HG02571 (cell line): ENCODE measurements around the gene NCLN.
A peak's percentile ranks its signal among the peaks of the same experiment; 100 is the strongest.
"Not testable (repeated sequence)": the region's sequence is repeated elsewhere in the genome, so short reads cannot be mapped to it uniquely, and the experiment has no call there.

ENCODE experiments used
- ATAC-seq: cut with Tn5 transposase; IDR thresholded peaks from one replicate; pipeline ENCODE4 v1.9.1; 2021; ENCODE audit warnings: mild to moderate bottlenecking, moderate library complexity; ENCODE audit not compliant: unreplicated experiment

The NCLN gene

DNA sequence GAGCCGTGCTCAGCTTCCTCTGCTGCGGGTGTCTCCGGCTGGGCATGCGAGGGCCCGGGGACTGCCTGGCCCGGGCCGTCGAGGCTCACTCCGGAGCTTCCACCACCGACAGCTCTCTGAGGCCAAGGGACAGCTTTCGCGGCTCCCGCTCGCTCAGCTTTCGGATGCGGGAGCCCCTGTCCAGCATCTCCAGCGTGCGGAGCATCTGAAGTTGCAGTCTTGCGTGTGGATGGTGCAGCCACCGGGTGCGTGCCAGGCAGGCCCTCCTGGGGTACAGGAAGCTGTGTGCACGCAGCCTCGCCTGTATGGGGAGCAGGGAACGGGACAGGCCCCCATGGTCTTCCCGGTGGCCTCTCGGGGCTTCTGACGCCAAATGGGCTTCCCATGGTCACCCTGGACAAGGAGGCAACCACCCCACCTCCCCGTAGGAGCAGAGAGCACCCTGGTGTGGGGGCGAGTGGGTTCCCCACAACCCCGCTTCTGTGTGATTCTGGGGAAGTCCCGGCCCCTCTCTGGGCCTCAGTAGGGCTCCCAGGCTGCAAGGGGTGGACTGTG, 5.9 kb upstream of the NCLN start:
- no peak for ATAC-seq

DNA sequence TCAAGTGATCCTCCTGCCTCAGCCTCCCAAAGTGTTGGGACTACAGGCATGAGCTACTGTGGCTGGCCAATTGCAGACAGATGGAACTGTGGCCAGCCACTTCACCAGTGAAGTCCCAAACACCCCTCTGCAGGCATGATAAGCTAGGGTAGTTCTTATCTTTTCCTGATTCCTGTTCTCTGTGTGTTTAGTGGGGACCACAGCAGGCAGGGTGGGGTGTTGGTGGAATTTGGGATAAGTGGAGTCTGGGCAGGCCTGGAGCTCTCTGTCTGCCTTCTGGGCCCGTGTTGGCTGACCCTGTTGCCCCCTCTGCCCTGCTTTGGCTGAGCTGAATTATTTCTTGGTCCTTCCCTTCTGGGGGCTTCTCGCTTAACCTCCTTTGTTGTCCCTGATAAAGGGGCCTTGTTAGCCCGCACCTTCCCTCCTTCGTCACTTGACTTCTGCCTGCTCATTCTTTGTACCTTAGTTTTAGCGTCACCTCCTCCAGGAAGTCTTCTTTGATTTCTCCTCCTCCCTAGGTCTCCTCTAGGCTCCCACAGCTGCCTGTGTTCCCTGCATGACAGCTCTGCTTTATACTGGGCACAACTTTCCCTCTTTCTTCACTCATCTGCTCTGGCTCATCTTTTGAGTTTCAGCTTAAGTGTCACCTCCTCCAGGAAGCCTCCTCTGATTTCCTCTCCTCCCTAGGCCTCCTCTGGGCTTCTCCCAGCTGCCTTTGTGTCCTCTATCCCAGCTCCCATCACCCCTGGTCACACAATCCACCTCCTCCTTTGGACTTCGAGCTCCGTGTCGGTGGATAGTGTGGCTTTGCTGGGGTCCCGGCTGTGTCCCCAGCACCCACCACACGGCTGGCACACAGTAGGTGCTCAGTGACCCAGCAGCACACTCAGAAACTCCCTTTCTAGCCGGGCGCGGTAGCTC, 1.7 kb upstream of the NCLN start:
- no peak for ATAC-seq

- peak; percentile 9 for ATAC-seq
Observed at GRCh38 chr19:3184847-3185460, 776 bp upstream of the NCLN start.

DNA sequence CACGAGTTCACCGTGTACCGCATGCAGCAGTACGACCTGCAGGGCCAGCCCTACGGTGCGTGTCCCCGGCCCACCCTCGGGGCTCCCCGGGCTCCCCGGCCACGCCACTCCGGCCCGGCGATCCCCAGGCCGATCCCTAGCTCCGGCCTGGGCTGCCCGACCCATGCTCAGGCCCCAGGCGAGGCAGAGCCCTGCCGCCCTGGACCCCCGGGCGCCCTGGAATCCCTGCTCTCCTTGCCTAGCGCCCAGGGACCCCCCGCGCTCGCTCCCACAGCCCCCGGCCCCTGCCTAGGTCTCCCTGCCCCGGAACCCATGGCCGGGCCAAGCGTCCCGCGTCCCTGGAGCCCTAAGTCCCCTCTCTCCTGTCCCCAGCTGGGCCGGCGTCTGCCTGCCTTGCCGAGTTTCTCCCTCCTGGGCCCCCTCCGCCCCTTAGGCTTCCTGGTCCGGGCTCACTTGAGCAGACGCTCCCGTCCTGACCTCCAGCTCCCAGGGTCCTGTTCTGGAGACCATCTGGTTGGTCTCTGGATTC, 494 bp downstream of the NCLN start:
- peak; percentile 15 for ATAC-seq

GRCh38 chr19:3186891-3187661, 1.3 kb downstream of the NCLN start:
- ATAC-seq, result no peak

- ATAC-seq, result no peak
Observed at GRCh38 chr19:3187662-3188511, 2.2 kb downstream of the NCLN start.

GRCh38 chr19:3188627-3189596, 3.2 kb downstream of the NCLN start:
- no peak for ATAC-seq

DNA sequence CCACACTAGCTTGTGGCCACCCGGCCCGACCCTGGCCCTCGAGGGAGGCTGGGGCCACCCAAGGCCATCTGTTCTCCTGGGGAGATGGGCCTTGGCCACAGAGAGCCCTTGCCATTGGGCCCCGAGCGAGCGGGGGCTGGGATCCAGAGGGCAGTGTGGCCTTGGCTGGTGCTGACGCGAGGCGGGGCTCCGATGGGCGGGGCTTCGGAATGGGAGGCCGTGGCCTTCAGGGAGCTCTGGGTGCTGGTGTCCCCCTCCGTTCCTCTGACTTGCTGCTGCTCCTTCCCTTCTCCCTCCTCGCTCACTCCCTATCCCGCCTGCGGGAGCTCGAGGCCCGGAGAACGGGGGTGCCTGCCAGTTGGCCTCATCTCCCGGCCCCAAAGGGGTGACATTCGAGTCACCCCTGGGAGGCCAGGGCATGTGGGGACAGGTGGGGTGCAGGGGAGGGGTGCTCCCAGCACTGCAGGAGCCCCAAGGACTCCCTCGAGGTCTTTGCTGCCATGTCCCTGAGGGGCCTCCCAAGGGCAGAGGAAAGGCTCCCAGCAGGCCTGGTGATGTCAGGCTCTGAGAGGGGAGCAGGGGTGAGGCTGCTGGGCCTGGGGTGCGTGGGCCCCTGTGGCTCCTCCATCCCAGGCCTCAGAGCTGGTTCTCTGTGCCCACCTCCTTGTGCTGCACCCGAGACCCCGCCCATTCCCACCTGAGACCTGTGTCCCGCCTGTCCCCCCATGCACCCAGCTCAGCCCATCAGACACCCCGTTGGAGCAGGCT, 4.2 kb downstream of the NCLN start:
- no peak for ATAC-seq

DNA sequence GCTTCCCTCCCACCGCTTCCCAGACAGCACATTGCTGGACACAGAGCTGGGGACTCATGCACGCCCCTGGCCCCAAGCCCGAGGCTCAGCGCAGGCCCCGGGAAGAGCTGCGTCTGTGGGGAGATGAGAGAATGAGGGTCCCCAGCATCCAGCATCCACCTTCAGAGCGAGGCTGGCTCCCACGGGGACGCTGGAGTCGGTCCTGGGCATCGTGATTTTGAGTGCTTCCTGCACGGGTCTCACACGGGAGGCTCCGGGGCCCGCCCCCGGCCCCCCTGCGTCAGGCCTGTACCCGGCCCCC, 4.7 kb downstream of the NCLN start:
- ATAC-seq, result no peak

GRCh38 chr19:3190921-3191805, 5.4 kb downstream of the NCLN start:
- no peak for ATAC-seq

DNA sequence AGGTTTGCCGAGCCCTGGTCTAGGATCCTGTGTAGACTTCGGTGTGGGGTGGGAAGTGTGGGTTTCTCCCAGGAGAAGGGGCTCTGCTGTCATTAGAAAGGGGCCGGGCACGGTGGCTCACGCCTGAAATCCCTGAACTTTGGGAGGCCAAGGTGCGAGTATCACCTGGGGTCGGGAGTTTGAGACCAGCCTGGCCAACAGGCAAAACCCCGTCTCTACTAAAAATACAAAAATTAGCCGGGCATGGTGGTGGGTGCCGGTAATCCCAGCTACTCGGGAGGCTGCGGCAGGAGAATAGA, 6.0 kb downstream of the NCLN start:
- not testable (repeated sequence) for ATAC-seq

DNA sequence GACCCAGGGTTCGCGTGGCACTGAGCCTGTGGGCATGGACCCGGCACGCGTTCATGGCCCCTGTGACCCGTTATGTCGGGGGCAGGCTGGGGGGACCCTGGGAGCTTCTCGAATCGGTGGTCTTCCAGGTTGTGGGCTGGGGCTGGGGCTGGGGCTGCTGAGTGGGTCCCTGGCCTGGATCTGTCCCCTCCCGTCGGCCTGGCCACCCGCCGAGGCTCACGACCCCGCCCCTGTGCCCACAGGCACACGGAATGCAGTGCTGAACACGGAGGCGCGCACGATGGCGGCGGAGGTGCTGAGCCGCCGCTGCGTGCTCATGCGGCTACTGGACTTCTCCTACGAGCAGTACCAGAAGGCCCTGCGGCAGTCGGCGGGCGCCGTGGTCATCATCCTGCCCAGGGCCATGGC, 6.5 kb downstream of the NCLN start:
- ATAC-seq, result no peak

GRCh38 chr19:3192684-3193083, 7.0 kb downstream of the NCLN start:
- no peak for ATAC-seq

DNA sequence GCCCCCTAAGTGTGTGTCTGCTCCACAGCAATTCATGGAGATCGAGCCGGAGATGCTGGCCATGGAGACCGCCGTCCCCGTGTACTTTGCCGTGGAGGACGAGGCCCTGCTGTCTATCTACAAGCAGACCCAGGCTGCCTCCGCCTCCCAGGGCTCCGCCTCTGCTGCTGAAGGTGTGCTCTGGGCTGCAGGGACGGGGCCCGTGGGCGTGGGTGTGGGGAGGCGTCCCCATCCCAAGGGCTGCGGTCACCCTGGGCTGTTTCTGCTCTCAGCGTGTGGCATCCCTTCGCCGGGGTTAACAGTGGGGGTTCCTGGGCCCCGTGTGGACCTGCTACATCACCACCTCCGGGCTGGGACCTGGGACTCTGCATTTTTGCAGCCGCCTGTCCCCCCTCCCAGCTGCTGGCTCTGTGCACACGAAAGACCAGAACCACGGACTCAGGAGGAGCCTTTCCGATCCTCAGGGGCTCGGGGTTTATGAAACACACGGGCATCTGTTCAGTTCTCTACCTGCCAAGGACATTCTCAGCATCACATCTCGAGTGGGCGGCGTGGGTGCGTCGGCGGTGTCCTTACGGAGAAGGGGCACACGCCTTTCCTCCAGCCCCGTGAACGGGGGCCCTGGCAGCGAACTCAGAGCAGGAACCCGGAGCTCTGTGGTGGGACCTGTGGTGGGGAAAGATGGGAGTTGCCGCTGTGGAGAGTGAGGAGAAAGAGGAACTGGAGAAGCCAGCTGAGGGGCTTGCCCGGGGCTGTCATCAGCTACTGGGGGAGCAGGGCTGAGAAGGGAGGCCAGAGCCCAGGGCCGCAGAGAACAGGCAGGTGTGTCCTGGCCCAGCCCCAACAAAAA, 7.8 kb downstream of the NCLN start:
- no peak for ATAC-seq

DNA sequence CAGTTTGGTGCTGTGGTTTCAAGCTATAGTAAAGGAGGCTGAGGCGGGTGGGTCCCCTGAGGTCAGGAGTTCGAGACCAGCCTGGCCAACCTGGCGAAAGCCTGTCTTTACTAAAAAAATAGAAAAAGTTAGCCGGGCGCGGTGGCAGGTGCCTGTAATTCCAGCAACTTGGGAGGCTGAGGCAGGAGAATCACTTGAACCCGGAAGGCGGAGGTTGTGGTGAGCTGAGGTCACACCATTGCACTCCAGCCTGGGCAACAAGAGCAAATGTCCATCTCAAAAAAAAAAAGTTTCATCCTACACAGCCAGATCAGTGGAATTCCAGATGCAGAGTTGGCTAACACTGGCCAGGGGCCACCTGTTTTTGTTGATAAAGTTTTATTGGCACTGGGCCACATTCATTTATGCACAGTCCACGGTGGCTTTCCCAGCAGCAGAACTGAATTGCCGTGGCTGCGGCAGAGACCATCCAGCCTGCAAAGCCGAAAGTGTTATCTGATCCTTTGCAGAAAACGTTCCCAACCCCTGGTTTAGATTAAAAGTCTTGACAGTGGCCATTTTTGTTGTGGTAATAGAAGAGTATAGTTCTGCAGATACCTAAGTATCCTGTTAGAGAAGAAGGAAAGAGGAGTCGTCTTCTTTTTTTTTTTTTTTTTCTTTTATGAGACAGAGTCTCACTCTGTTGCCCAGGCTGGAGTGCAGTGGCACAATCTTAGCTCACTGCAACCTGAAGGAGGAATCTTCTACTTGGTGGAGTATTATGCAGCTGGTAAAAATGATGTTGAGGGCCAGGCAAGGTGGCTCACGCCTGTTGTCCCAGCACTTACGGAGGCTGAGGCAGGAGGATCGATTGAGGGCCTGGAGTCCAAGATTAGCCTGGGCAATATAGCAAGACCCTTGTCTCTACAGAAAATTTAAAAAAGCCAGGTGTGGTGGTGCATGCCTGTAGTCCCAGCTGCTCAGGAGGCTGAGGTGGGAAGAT, 8.7 kb downstream of the NCLN start:
- no peak for ATAC-seq
